DMS 273 treated with DMSO at 0.1 percent for 48 hours (cell line): ENCODE measurements around the gene FKBP1B.
"Not testable (repeated sequence)": the region's sequence is repeated elsewhere in the genome, so short reads cannot be mapped to it uniquely, and the experiment has no call there.

Experiments
- DNase-seq: peaks from one replicate; lab custom pipeline; 2025; lab: John Stamatoyannopoulos, UW

FKBP1B gene

DNA sequence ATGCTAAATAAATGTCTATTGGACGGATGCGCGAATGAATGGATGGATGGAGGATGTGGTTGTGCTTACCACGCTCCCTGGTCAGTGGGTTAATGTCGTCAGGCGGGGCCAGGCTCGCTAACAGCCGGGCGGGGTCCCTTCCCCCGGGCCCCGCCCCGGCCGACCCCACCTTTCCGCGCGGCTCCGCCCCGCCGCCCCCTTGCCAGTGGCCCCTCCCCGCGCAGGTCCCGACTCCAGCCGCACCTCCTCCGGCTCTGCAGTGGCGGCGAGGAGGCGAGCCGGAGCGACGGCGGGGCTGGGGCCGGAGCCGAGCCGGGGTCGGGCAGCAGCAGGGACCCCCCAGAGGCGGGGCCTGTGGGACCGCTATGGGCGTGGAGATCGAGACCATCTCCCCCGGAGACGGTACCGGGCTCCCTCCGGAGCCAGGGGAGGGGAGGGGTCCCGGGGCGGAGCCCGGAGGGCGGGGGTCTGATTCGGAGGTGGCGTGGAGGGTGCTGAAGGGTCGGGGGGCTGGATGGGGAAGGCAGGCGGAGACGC lies at the start of gene FKBP1B:
Gene FKBP1B (plus strand): TSS at position 257 of the 537 bp plus-strand sequence. CDS start 109 bp downstream, at position 366.
- no peak for DNase-seq

DNA sequence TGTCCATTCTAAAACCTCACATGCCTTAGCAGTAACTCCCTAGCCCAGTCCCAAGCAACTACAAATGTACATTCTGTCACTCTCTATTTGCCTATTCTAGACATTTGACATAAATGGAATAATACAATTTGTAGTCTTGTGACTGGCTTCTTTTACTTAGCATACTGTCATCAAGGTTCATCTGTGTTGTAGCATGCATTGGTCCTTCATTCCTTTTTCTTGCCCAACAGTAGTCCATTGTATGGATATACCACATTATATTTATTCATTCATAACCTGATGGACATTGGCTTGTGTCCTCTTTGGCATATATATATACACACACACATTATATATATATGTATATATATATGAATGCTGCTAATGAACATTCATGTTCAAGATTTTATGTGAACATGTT lies 41.8 kb upstream of the FKBP1B start:
- DNase-seq, result no peak

DNA sequence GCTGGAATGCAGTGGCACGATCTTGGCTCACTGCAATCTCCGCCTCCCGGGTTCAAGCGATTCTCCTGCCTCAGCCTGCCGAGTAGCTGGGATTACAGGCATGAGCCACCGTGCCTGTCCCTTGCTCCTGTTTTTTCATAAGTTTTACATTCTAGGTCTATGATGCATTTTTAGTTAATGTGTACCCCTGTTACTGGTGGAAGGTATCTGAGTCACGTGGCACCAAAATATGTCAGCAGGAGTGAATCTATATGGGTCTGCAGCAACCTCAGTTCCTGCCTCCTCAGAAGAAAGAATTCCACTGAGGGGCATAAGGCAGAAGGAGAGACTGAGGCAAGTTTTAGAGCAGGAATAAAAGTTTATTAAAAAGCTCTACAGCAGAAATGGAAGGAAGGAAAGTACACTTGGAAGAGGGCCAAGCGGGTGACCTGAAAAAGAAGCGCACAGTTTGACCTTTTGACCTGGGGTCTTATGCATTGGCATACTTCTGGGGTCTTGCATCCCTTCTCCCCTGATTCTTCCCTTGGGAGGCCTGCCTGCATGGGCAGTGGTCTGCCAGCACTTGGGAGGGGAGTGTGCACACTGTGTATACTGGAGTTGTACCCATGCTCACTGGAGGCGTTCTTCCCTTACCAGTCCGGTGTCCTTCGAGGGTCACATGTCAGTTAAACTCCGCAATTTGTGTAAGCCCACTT lies 40.7 kb upstream of the FKBP1B start:
- no peak for DNase-seq

DNA sequence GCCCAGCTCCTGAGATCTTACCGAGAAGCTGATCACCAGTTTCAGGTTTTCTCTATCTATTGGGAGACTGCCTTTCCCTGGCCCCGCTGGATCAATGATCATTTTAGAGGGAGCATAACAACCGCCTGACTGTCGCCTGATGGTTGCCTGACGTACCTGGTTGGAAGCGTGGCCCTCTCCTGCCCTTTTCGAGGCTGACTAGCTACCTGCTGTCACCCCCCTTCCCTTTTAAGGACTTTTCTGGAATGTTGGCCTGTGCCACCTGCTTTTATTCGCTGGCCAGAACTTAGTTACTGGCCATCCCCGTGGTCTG lies 40.2 kb upstream of the FKBP1B start:
- DNase-seq, result no peak

DNA sequence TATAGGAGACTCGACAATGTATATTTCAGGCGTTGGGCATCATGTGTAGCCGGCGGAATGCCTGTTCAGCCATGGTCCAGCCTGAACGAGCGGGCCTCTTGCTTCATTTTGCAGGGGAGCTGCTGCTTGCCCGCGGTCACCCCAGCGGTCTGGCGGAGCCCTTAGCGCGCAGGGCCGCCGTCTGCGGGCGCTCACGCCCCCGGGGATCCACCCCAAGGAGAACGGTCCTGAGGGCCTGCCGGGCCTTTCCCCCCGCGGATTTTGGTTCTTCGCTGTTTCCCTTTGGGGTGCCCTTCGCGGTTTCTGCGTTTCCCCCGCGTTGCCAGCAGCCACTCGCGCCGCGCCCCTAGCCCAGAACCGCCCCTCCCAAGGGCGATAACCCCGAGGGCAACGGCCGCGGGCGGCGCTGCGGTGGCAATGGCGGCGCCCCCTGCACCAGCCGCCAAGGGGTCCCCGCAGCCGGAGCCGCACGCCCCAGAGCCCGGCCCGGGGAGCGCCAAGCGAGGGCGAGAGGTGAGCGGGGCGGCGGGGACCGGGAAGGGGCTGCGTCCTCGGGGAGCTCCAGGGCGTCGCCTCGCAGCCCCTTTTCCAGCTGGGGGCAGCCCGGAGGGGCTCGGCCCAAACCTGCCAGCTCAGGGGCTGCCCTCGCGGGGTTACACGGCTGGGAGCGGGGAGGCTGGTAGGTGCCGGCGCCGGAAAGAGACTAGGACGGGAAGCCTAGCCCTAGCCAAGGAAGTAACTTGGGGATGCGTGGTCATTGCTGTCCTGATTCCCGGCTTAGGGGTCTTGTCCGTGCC lies 39.7 kb upstream of the FKBP1B start, which contains the start of gene MFSD2B:
Gene MFSD2B (plus strand): TSS at position 406 of the 797 bp plus-strand sequence. CDS start 12 bp downstream, at position 418.
- DNase-seq, result no peak

DNA sequence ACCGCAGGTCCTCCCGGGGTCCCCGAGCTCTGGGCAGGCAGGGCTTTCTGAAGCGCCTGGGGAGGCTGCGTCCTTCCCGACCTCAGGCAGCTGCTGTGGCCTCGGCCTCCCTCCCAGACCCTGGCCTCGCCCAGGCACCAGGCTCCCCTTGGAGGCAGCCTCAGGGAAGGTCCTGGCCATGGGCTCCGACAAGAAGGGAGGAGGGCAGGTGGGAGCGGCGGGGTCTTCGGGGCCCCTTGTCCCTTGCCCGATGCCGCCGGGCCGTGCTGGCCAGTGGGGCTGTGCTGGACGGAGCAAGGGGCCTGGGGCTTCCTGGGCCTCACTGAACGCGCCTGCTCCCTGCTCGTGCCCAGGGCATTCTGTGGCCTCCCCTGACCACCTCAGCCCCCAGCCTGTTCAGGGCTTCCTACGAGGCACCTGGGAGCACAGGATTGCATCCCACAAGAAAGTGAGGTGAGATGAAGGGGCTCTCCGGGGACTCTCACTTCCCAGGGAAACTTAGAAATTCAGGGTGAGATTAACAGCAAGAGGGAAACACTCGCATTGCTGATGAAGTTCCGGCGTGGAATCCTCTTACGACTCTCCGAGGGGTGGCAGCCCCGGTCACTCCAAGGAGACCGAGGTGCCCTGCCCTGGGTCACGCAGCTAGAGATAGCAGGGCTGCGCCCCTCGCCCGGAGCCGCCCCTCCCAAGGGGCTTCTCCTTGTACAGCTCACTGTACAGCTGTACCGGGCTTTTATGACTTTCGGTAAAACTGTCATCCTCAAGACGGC lies 38.9 kb upstream of the FKBP1B start:
- DNase-seq, result no peak

DNA sequence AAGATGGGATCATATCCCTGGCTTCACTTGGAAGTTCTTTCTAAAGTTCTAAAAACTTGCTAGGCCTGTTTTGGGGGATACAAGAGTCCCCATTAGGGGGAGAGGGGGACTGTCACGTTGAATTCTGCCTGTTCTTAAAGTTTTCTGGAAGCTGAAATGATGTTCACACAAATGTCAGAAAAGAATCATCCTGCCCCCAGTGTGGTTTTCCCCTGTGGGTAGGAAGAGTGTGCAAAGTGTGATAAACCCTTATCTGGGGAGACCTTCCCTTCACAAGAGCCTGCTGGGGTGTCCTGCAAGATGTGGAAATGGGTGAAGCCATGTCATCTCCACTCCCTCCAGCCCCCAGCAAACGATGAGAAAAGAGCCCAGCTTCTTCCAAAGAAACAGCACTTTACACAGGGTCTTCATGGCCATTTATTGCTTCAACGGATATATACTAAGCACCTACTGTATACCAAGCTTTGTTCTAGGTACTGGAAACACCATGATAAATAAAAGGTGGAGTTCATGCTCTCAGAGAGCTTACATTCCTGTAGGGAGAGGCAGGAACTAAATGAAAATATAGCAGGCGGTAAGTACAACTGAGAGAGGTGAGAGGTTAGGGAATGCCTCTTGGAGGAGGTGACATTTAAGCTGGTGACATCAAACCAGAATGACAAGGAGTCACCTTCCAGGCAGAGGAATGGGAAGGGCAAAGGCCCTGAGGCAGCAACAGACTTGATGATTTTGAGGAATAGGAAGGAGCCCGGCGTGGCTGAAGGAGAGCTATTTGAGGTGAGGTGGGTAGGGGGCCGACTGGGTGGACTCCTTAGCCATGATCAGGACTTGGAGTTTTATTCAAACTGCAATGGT lies 38.1 kb upstream of the FKBP1B start:
- no peak for DNase-seq

DNA sequence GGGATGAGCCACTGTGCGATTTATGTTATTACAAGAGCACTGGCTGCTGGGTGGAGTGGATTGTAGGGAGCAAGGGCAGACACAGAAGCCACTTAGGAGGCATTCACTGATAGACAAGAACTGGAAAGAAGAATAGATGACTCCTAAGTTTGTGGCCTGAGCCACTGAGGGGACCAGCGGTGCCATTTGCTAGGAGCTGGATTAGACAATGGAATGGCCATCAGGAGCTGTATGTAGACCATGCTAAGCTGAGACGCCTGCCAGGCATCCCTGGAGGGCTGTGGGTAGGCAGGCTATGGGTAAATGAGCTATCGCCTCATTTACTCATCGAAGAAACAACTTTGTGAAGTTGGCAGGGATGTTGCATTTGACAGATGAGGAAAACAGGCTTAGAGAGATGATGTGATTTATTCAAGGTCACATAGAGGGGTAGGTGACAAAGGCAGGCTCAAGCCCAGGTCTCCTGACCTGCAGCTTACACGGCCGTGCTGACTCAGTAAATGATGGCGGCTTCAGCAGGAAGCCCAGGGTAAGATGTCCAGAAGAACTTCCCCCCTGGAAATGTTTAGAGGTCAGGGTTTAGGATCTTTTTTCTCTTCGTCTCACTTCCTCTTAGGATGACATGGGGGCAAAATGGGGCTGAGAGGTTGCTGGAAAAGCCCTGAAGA lies 36.9 kb upstream of the FKBP1B start:
- DNase-seq, result no peak

DNA sequence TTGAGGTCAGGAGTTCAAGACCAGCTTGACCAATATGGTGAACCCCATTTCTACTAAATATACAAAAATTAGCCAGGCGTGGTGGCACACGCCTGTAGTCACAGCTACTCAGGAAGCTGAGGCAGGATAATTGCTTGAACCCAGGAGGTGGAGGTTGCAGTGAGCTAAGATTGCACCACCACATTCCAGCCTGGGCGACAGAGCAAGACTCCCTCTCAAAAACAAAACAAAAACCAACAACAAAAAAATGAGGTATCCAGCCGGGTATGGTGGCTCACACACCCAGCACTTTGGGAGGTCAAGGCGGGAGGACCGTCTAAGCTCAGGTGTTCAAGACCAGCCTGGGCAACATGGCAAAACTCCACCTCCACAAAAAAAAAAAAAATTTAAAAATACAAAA lies 34.6 kb upstream of the FKBP1B start:
- DNase-seq, result not testable (repeated sequence)

DNA sequence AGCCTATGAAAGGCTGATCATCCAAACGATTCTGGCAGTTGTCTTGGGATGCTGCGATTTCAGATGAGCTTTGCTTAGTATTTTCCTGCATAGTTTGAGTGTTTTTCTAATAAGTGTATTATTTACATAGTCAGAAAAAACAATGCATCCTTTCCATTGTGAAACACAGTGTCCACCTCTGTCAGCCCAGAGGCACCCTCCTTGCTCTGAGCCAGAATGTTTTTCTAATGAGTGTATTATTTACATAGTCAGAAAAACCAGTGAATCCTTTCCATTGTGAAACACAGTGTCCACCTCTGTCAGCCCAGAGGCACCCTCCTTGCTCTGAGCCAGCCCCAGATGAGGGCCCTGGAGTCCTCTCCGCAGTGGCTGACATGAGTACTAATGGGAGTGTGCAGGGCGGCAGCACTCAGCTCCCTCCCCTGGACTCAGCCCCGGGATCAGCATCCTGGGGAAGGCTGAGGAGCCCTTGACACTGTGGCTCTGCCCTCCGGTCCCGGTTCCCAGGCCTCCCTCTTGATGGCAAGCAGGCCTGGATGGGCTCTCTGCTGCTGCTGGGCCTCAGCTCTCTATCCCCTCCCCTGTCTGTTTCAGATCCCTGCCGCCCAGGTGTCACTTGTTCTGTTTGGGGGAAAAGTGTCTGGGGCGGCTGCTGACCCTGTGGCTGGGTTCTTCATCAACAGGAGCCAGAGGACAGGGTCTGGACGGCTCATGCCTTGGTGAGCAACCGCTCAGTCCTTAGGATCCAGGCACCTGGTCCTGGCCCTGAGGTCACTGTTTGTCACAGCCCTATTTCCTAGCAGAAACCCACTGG lies 33.8 kb upstream of the FKBP1B start:
- no peak for DNase-seq

DNA sequence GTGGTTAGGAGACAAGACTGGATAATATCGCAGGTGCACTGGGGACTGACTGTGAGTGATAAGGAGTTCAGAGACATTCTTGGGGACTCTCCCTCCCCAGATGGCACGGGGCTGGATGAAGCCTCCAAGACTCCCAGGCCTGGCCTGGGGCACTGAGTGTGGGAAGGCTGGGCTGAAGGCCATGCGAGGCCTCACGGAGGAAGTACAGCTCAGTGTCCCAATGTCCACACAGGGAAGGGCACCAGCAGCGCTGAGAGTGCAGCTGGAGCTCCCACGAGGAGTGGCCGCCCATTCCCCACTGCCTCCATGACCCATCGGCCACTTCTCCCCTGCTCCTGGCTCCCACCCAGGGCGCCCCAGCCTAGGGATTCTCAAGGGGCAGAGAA lies 33.2 kb upstream of the FKBP1B start:
- no peak for DNase-seq

DNA sequence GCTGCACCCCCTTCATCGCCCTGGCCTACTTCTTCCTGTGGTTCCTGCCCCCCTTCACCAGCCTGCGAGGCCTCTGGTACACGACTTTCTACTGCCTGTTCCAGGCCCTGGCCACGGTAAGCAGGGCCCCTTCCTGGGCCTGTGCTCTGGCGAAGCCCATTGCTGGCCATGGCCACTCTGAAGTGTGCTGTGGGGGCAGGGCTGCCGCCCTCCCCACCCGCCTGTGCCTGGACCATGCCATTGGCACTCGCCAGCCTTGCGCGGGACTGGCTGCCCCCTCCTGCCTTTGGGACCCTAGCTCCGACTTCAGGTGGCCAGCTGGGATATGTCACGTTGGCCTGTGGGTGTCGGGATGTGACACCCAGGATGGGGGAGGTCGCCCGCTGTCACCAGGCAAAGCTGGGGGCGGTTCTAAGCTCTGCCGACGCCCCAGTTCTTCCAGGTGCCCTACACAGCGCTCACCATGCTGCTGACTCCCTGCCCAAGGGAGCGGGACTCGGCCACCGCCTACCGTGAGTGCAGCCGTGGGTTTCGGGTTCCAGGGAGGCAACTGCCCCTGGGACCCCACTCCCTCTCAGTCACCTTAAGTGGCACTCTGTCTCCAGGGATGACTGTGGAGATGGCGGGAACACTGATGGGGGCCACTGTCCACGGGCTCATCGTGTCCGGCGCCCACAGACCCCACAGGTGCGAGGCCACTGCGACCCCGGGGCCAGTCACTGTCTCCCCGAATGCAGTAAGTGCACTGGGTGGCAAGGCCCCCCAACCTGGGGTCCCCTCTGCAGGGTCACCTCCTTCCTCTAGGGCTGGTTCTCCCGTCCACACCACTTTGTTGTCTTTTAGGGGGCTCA lies 32.5 kb upstream of the FKBP1B start:
- no peak for DNase-seq

DNA sequence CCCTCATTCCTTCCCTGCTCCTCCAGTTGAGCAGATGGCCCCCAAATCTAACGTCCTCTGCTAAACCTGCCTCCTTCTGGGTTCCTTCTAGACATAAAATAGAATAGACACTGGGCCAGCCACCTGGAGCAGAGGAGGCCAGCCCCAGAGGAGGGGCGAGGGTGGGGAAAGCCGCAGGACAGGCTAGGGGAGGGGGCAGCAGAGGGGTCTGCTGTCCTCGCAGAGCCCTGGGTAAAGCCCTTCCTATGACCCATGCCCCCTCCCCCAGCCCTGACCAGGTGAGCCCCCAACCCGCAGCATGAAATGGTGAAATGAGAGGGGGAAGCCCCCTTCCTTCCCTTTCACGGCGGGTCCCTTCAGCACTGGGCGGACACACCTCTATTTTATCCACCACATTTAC lies 31.8 kb upstream of the FKBP1B start:
- DNase-seq, result no peak

DNA sequence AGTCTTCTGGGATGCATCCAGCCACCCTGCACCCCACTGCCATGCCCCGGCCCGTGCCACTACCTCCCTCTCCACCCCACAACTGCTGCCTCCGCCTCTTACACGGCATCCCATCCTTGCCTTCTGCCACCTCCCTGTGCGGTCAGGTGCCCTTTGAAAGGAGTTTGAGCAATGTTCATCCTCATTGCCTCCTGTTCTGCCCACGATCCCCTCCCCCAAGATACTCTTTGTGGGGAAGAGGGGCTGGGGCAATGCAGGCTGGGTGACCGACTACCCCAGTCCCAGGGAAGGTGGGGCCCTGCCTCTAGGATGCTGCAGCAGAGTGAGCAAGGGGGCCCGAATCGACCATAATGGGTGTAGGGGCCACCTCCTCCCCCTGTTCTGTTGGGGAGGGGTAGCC lies 31.3 kb upstream of the FKBP1B start:
- DNase-seq, result no peak

DNA sequence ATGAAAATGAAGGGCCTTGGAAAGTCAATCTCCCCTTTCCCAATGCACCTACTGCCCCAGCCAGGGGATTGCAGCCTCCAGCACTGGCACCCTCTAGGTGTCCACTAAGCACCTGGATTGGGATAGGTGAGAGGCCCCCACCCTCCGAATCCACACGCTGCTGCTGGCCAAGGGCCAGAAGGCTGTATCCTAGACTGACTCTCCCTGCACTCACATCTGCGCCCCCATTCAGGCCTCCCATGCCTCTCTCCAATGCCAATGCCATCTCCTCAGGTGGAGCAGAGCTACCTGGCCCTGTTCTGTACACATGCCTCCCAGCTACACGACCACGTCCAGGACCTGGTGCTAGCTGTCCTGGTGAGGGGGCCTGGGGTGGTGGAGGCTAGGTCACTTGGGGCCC lies 29.8 kb upstream of the FKBP1B start:
- no peak for DNase-seq

DNA sequence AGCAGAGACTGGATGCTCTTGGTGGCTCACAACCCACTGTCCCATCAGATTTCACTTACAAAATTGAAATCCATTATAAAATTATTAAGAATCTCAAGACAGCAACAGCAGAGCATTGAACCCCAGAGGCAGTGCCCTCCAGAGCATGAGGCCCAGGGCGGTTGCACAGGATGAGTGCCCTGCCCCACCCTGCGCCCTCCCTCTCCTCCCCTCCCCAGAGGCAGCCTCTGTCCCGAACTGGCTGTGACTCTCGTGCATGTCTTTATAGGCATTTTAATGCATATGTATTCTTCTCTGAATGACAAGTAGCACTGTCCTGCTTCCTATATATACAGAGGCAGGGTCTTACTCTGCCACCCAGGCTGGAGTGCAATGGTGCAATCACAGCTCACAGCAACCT lies 29.3 kb upstream of the FKBP1B start:
- DNase-seq, result no peak

DNA sequence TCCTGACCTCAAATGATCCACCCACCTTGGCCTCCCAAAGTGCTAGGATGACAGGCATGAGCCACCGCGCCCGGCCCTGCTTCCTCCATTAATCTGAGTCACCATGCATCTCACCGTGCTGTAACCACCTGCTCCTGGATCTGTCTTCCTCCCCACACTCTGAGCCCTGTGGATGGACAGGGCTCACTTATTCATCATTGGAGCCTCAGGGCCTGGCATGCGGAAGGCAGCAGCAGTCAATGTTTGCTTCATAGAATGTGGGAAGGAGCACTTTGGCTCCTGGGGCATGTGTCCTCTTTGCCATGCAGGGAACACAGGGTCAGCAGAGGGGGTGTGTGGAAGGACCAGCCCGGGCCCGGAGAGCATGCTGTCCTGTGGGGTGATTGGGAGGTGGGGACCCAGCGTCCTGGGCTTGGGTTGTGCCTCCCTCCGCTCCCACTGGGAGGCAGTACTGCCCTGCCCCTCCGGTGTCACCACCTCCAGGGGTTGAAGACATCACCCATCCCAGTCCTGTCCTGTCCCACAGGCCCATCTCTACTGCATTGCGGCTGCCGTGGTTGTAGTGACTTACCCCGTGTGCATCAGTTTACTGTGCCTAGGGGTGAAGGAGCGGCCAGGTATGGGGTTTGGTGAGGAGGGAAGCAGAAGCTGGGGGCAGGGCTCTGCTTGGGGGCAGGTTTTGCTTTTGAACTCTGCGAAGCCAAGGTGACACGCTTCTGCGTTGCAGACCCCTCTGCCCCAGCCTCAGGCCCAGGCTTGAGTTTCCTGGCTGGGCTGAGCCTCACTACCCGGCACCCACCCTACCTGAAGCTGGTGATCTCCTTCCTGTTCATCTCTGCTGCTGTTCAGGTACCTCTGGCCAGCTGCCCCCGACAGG lies 28.2 kb upstream of the FKBP1B start:
- DNase-seq, result no peak

DNA sequence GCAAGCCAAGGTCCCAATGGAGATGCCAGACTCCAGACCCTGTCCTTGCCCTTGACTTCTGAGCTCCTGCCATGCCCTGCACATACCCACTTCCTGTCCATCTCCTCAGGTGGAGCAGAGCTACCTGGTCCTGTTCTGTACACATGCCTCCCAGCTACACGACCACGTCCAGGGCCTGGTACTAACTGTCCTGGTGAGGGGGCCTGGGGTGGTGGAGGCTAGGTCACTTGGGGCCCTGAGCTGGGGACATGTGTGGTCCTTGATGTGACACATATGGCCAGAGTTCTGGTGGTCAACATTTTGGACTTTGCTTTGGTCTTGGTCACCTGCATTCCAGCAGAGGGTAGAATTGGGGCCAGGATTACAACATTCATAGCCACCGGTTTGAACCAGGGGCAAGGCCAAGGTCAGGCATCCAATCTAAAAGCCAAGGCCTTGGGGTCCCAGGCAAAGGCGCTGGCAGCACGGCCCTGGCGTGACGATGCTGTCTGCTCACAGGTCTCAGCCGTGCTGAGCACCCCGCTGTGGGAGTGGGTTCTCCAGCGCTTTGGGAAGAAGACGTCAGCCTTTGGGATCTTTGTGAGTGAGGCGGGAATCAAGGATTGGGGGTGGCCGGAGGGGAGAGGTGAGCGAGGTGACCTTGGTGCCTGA lies 27.1 kb upstream of the FKBP1B start:
- DNase-seq, result no peak
